Mucosa of descending colon (tissue), 3 donors: Measurements from ENCODE around the gene SLC48A1. TPM values are rescaled to one million over a fixed set of nuclear protein-coding genes. Genes with fewer than 3 reads are reported as not detected.

Experiments used
- ATAC-seq: fragments of 200-7000 bp; cut with Tn5 transposase; one replicate; pipeline ENCODE4 v1.9.1; 2020; ENCODE audit warnings: mild to moderate bottlenecking, moderate library complexity
- DNase-seq, 3 donors: peaks; one replicate each; pipeline ENCODE4 v3.0.0-alpha.2; 2020
- H3K36me3 ChIP-seq: fragments of 200-600 bp; one replicate; pipeline ENCODE4 v1.8.0; 2021; ENCODE audit warnings: low read depth, mild to moderate bottlenecking
- H3K4me1 ChIP-seq: fragments of 200-600 bp; one replicate; pipeline ENCODE4 v1.8.0; 2021; ENCODE audit warnings: low read depth, mild to moderate bottlenecking
- H3K4me3 ChIP-seq: fragments of 200-600 bp; one replicate; pipeline ENCODE4 v1.8.0; 2021; ENCODE audit warnings: mild to moderate bottlenecking
- H3K9me3 ChIP-seq: fragments of 200-600 bp; one replicate; pipeline ENCODE4 v1.8.0; 2021; ENCODE audit warnings: mild to moderate bottlenecking
- CTCF ChIP-seq: fragments of 200-600 bp; IDR thresholded peaks from one replicate; pipeline ENCODE4 v1.8.0; 2022; ENCODE audit warnings: antibody characterized with exemption, mild to moderate bottlenecking
- intact Hi-C, 2 donors: fragments of 100-400 bp; cut with DNase I in 1 of 2; cut with micrococcal nuclease in 1 of 2; formaldehyde crosslinking; loops; one replicate each; pipeline versions ENCODE4 v1.11.0 to v1.11.1; 2022; cut with DNase I, micrococcal nuclease
- total RNA-seq, 3 donors: library from RNA; stranded (reverse); fragmentation: NEBNext Ultra II Directional in 2 of 3; extraction: Animal tissue kit (Norgen Biotek cat#: 25700) in 2 of 3; gene quantifications; one replicate each; pipeline versions ENCODE4 v1.2.1 to v1.2.4, GENCODE V29; 2021 to 2023
- donor health status: DM: no; HTN: no; CAD: no; lungs with moderate emphysema.
- donor health status: DM: no; HTN: no; CAD: no.
- donor health status: DM: no; HTN: yes; CAD: no.

The SLC48A1 gene
- total RNA-seq, 3 donors from 2014 or later = 17.2 to 35.4 (median 19.1) TPM

GRCh38 chr12:47777151-47777550 lies 4.1 kb downstream of the SLC48A1 start:
- intact Hi-C loops = loop anchor here (10.0 kb wide), 2 partner anchors 52 to 58 kb away; partner anchors contain the start of gene ENDOU (in 1 of the 2)
- Histone ChIP-seq H3K4me3 (no peak overlapping the region), H3K4me1 (peaks cover 10% of the 10 kb centered on the region), H3K36me3 (no peaks in the 10 kb centered on the region), H3K9me3 (no peaks in the 10 kb centered on the region)
- ATAC-seq (no peak), DNase-seq (peak in 1 of 3 donors; percentile 22)
- no peak for TF ChIP-seq CTCF

- Histone ChIP-seq H3K4me1 (peaks cover 10% of the 10 kb centered on the region), H3K36me3 (no peaks in the 10 kb centered on the region), H3K4me3 (no peak overlapping the region), H3K9me3 (no peaks in the 10 kb centered on the region)
- no peak for TF ChIP-seq CTCF
- ATAC-seq = no peak
- intact Hi-C loops = loop anchor here (2.0 to 10.0 kb wide), 3 partner anchors 53 to 63 kb away; partner anchors contain the start of gene ENDOU (in 1 of the 2)
- peak in 2 of 3 donors; percentile 10 to 52 for DNase-seq
These were observed 4.9 kb downstream of the SLC48A1 start for GRCh38 chr12:47777741-47778558.

- peaks cover 10% of the 10 kb centered on the region for H3K4me1 ChIP-seq
- DNase-seq (peak in 1 of 3 donors; percentile 55), ATAC-seq (no peak)
- H3K9me3 ChIP-seq = no peaks in the 10 kb centered on the region
- no peaks in the 10 kb centered on the region for H3K36me3 ChIP-seq
- no peak for TF ChIP-seq CTCF
- no peak overlapping the region for H3K4me3 ChIP-seq
- intact Hi-C loops = loop anchor here (2.0 to 10.0 kb wide), 3 partner anchors 54 to 64 kb away; partner anchors contain the start of gene ENDOU (in 1 of the 2)
These were observed 5.8 kb downstream of the SLC48A1 start for GRCh38 chr12:47778881-47779280.

- Histone ChIP-seq H3K4me3 (no peak overlapping the region), H3K9me3 (no peaks in the 10 kb centered on the region), H3K4me1 (peaks cover 6% of the 10 kb centered on the region), H3K36me3 (no peaks in the 10 kb centered on the region)
- peak; percentile 86 to 94 (median 93) for DNase-seq
- peak; percentile 88 for ATAC-seq
- intact Hi-C loops = loop anchor here (2.0 to 10.0 kb wide), 3 partner anchors 55 to 65 kb away; partner anchors contain the start of gene ENDOU (in 1 of the 2)
- peak; percentile 87 for TF ChIP-seq CTCF
These were observed 6.4 kb downstream of the SLC48A1 start for GRCh38 chr12:47779301-47779942.

GRCh38 chr12:47779943-47780504 lies 7.0 kb downstream of the SLC48A1 start:
- no peak for TF ChIP-seq CTCF
- Histone ChIP-seq H3K36me3 (no peaks in the 10 kb centered on the region), H3K4me3 (no peak overlapping the region), H3K4me1 (peaks cover 6% of the 10 kb centered on the region), H3K9me3 (no peaks in the 10 kb centered on the region)
- intact Hi-C loops = loop anchor here (2.0 to 10.0 kb wide), 3 partner anchors 55 to 65 kb away; partner anchors contain the start of gene ENDOU (in 1 of the 2)
- no peak for ATAC-seq
- peak in 1 of 3 donors; percentile 28 for DNase-seq
